Lower leg skin (tissue), 4 donors: ENCODE measurements around the gene HBE1. TPM values are rescaled to one million over a fixed set of nuclear protein-coding genes. Genes with fewer than 3 reads are reported as not detected.
"Not testable (repeated sequence)": the region's sequence is repeated elsewhere in the genome, so short reads cannot be mapped to it uniquely, and the experiment has no call there.

Experiments used
- DNase-seq, 2 donors: peaks; one replicate each; pipeline ENCODE4 v3.0.0-alpha.2; 2019; ENCODE audit warnings: low spot score in 2 of 2
- H3K4me3 ChIP-seq: fragments of 200-600 bp; sonication (generic); 2 replicates; pipeline ENCODE4 v1.5.1; 2017; ENCODE audit warnings: mild to moderate bottlenecking, low read depth; ENCODE audit not compliant: poor library complexity, severe bottlenecking
- POLR2A ChIP-seq, 2 donors: fragments of 450-650 bp; IDR thresholded peaks; one replicate each; pipeline ENCODE4 v1.6.1; 2016 to 2017; ENCODE audit warnings: antibody characterized with exemption in 2 of 2, mild to moderate bottlenecking in 1 of 2, moderate library complexity in 1 of 2
- whole genome bisulfite sequencing, 2 donors: methylation state at CpG; one replicate each; pipeline ENCODE4 v1.1.5; 2018; 5-methylcytosine and 5-hydroxymethylcytosine counted together
- intact Hi-C: fragments of 100-400 bp; cut with DNase I; formaldehyde crosslinking; loops from one replicate; pipeline ENCODE4 v1.15.0; 2023; ENCODE audit warnings: low total_unique reads
- total RNA-seq, 4 donors: library from RNA; depleted of rRNA; stranded (reverse); fragments of >200 nt; gene quantifications; one replicate each; pipeline ENCODE4 v1.1.0, GENCODE V29; 2016
- TF ChIP-seq, protein P1 (sequence below), 3 donors: fragments of 450-650 bp; IDR thresholded peaks; one replicate each; pipeline ENCODE4 v1.5.1; 2016; ENCODE audit warnings: antibody characterized with exemption in 3 of 3, mild to moderate bottlenecking in 3 of 3, moderate library complexity in 2 of 3

HBE1 gene
- not detected for total RNA-seq

DNA sequence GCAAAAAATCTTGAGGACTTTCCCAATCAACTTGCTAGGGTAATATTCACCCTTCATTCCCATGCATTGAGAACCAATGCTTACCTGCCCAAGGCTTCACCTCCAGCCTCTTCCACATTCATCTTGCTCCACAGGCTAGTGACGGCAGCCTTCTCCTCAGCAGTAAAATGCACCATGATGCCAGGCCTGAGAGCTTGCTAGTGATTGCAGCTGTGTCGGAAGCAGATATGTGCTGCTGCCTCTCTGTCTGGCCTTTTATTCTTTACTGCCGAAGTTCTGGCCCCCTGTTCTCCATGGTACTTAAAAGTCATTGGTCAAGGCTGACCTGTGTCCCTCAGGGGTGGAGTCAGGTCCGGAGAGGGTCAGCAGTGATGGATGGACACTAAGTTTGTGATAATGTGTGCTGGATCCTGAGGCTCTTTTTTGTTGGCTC lies at the start of gene HBE1:
Gene HBE1, minus strand, starts transcription at position 231 of the 433 bp plus-strand sequence. Its CDS starts 55 bp downstream, at position 176.
- H3K4me3 ChIP-seq: no peak within 1 kb of the TSS
- WGBS, 2 donors: 62 to 65% methylated on average over 4 of the region's 4 CpGs
- DNase-seq: no peak
- intact Hi-C loops: no loop called here
- TF ChIP-seq POLR2A (IDR thresholded peaks at IDR 0.05): no peak
- TF ChIP-seq, protein P1, sequence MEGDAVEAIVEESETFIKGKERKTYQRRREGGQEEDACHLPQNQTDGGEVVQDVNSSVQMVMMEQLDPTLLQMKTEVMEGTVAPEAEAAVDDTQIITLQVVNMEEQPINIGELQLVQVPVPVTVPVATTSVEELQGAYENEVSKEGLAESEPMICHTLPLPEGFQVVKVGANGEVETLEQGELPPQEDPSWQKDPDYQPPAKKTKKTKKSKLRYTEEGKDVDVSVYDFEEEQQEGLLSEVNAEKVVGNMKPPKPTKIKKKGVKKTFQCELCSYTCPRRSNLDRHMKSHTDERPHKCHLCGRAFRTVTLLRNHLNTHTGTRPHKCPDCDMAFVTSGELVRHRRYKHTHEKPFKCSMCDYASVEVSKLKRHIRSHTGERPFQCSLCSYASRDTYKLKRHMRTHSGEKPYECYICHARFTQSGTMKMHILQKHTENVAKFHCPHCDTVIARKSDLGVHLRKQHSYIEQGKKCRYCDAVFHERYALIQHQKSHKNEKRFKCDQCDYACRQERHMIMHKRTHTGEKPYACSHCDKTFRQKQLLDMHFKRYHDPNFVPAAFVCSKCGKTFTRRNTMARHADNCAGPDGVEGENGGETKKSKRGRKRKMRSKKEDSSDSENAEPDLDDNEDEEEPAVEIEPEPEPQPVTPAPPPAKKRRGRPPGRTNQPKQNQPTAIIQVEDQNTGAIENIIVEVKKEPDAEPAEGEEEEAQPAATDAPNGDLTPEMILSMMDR (IDR thresholded peaks at IDR 0.05): no peak

DNA sequence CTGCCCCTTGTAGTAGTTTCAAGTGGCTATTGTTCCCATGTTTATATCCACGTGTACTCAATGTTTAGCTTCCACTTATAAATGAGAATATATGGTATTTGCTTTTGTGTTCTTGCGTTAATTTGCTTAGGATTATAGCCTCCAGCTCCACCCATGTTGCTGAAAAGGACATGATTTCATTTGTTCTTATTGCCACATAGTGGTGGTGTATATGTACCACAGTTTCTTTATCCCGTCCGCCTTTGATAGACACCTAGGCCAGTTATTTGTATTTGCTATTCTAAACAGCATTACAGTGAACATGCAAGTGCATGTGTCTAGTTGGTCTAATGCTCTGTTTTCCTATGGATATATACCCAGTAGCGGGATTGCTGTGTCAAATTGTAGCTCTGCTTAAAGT lies 47.5 kb upstream of the HBE1 start:
- no peak for TF ChIP-seq POLR2A (IDR thresholded peaks at IDR 0.05)
- TF ChIP-seq, protein P1 (IDR thresholded peaks at IDR 0.05): no peak
- intact Hi-C loops: no loop called here
- DNase-seq: no peak
- H3K4me3 ChIP-seq: no peak overlapping the region
- 58 to 85% methylated on average over 5 of the region's 5 CpGs for WGBS, 2 donors

DNA sequence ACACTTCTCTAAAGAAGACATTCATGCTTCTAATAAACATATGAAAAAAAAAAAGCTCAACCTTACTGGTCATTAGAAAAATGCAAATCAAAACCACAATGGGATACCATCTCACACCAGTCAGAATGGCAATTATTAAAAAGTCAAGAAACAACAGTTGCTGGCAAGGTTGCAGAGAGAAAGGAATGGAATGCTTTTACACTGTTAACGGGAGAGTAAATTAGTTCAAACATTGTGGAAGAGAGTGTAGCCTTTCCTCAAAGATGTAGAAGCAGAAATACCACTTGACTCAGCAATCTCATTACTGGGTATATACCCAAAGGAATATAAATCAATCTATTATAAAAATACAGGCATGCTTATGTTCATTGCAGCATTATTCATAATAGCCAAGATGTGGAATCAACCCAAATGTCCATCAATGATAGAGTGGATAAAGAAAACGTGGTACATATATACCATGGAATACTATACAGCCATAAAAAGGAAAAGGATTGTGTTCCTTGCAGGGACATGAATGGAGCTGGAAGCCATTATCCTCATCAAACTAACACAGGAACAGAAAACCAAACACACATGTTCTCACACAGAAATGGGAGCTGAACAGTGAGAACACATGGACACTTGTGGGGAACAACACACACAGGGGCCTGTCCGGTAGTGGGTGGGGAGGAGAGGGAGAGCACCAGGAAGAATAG lies 43.7 kb upstream of the HBE1 start:
- WGBS, 2 donors: 72 to 81% methylated on average over 3 of the region's 3 CpGs
- intact Hi-C loops, DNase-seq, H3K4me3 ChIP-seq: not testable (repeated sequence)

DNA sequence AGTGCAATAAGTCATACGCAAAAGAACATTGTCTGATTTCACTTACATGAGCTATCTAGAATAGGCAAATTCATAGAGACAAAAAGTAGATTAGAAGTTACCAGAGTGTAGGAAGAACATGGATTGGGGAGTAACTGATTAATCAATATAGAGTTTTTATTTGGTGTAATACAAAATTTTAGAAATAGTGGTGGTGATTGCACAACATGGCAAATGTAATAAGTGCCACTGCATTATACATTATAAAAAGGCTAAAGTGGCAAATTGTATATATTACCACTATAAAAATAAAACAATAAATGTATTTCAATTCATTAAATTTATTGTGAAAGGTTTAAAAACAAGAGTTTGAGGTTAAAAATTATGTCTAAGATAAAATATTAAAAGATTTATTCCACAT lies 40.7 kb upstream of the HBE1 start:
- TF ChIP-seq, protein P1 (IDR thresholded peaks at IDR 0.05): no peak
- TF ChIP-seq POLR2A (IDR thresholded peaks at IDR 0.05): no peak
- WGBS, 2 donors: 97 to 98% methylated on average over 1 of the region's 1 CpG

DNA sequence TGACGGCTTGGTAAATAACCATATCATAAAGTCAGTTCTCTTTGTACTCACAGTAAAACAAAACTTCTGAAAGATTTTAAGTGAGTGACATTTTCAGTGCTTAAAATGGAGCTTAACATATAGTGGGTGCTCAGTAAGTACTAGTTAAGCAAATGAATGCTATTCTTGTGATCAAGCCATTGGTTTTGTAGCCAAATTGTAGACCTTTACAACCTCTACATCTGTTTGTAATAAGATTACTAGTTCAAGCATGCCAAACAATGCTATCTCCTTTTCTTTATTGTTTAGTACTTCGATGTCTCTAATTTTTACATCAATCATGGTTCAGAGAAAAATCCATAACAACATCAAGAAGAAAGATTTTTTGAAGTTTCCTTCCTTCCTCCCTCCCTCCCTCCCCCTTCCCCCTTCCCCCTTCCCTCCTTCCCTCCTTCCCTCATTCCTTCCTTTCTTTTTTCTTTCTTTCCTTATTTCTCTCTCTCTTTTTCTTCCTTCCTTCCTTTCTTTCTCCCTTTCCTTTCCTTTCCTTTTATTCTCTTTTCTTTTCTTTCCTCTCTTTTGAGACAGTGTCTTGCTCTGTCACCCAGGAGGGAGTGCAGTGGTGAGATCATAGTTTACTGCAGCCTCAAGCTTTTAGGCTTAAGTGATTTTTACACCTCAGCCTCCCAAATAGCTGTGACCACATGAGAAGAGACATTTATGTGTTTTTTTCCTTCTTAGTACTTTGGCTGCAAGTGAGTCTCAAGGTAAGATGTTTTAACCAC lies 37.7 kb upstream of the HBE1 start:
- TF ChIP-seq, protein P1 (IDR thresholded peaks at IDR 0.05): no peak
- no peak for TF ChIP-seq POLR2A (IDR thresholded peaks at IDR 0.05)
- WGBS, 2 donors: 64 to 79% methylated on average over 2 of the region's 2 CpGs
- intact Hi-C loops: no loop called here
- H3K4me3 ChIP-seq: no peak overlapping the region
- no peak for DNase-seq

More for the DNA sequence above, 40.7 kb upstream of the HBE1 start:
- DNase-seq: no peak
- H3K4me3 ChIP-seq: no peak overlapping the region
- intact Hi-C loops: no loop called here

DNA sequence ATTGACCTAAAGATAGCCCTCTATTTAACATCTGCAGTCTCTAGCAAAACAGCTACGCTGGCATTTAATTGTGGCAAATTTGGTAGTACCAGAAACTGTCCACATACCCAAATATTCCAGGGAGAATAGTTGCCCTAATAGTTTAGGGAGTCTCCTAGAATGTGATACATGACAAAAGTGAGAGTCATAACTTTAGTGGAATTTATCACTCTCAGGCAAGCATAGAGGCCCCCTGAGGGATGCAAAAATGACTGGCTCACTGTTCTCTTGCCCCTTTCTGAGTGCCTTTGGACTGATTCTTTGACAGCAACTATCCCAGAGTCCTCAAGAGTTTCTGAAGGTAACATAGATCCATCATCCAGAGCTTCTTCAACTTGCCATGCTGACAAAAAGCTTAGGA lies 34.3 kb upstream of the HBE1 start:
- TF ChIP-seq, protein P1 (IDR thresholded peaks at IDR 0.05): no peak
- no peak for TF ChIP-seq POLR2A (IDR thresholded peaks at IDR 0.05)
- WGBS, 2 donors: 91 to 94% methylated on average over 1 of the region's 1 CpG
- no peak overlapping the region for H3K4me3 ChIP-seq
- no peak for DNase-seq
- intact Hi-C loops: no loop called here
